GM21390 (cell line): ENCODE measurements around the gene TMEM185B.
"Not testable (repeated sequence)": the region's sequence is repeated elsewhere in the genome, so short reads cannot be mapped to it uniquely, and the experiment has no call there.

ENCODE experiments used
- ATAC-seq: cut with Tn5 transposase; IDR thresholded peaks from one replicate; pipeline ENCODE4 v1.9.1; 2021; ENCODE audit not compliant: unreplicated experiment

TMEM185B gene

GRCh38 chr2:120223034-120223912 is at the start of gene TMEM185B:
Gene TMEM185B, minus strand, starts transcription at chr2:120223400. Its CDS starts 424 bp downstream, at chr2:120222976.
- ATAC-seq = peak; percentile 89

GRCh38 chr2:120271711-120272379 is 48.6 kb upstream of the TMEM185B start:
- ATAC-seq = no peak

DNA sequence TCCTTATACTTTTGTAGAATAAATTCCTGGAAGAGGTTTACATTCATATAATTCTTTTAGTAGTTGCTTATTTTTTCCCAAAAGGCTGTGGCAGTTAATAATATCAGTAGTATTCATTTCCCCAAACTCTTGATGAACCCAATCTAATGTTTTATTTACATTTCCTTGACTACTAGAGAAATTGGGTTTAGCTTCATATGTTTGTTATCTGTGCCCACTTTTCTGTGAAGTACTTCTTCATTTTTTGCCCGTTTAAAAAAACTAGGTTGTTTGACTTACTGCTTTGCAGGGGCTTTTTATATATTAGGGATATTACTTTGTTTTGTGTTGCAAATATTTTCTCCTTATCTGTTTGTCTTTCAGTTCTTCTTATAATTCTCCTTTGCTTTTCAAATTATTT is 46.6 kb upstream of the TMEM185B start:
- no peak for ATAC-seq

DNA sequence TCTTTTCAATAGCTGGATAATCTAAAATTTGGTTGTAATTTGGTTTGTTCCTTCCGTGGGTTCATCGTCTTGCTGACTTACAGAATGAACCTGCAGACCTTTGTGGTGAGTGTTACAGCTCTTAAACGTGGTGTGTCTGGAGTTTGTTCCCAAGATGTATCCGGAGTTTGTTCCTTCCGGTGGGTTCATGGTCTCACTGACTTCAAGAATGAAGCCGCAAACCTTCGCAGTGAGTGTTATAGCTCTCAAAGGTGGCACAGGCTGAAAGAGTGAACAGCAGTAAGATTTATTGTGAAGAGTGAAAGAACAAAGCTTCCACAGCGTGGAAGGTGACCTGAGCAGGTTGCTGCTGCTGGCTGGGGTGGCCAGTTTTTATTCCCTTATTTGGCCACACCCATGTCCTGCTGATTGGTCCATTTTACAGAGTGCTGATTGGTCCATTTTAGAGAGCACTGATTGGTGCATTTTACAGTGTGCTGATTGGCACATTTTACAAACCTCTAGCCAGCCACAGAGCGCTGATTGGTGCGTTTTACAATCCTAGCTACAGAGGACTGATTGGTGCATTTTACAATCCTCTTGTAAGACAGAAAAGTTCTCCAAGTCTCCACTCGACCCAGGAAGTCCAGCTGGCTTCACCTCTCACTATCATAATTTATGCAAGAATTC is 46.0 kb upstream of the TMEM185B start:
- no peak for ATAC-seq

DNA sequence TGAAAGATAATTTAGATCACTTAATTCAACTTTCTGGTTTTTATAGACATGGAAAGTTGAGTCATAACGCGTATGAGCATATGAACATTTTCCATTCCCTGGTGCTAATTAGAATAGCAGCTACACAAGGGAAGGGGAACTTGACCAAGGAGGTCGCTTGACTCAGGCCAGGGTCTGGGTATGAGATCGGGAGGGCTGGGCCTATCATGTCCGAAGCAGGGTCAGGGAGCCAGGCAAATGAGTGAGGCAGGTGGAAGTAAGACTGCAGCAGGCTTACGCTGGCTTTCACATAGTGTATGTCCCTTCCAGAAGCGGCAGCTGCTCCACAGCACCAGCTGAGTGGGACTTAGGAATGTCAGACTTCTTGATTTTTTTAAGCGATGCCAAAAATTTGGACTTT is 44.1 kb upstream of the TMEM185B start:
- no peak for ATAC-seq

- peak; percentile 40 for ATAC-seq
These were observed 41.8 kb upstream of the TMEM185B start for GRCh38 chr2:120265006-120265405.

GRCh38 chr2:120262761-120263428 is 39.7 kb upstream of the TMEM185B start:
- ATAC-seq = no peak

- no peak for ATAC-seq
These were observed 39.0 kb upstream of the TMEM185B start for GRCh38 chr2:120262150-120262549.

DNA sequence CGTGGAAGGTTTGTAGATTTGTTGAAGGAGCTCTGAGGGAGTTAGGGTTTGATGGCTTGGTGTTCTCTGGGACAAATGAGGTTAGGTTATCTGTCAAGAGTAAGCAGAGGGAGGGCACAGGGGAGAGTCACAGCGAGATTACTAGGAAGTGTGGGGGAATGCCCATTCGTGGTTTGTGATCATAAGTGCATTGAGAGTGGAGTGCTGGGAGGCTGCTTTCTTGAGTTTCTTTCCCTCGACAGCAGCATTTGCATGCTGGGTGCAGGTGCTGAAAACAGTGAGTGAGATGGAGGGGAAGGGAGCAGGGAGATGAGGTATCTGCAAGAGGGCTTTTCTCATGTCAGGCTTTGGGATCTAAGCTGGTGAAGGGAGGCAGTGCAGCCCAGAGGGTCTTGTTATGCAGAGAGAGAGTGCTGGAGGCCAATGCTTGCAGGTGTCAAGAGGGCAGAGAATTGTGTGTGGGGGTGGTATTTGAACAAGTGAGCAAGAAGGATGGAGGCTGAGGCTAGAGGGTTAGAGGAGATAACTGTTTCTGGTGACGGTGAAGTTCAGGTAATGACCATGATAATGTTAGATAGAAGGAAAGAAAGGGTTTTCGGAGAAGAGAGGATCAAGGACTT is 38.3 kb upstream of the TMEM185B start:
- ATAC-seq = peak; percentile 72

GRCh38 chr2:120260736-120261135 is 37.5 kb upstream of the TMEM185B start:
- ATAC-seq = no peak

DNA sequence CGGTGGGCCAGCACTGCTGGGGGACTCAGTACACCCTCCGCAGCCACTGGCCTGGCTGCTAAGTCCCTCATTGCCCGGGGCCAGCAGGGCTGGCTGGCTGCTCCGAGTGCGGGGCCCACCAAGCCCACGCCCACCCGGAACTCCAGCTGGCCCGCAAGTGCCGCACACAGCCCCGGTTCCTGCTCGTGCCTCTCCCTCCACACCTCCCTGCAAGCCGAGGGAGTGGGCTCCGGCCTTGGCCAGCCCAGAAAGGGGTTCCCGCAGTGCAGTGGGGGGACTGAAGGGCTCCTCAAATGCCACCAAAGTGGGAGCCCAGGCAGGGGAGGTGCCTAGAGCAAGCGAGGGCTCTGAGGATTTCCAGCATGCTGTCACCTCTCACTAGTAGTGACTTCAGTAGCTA is 36.7 kb upstream of the TMEM185B start:
- not testable (repeated sequence) for ATAC-seq

- no peak for ATAC-seq
These were observed 35.0 kb upstream of the TMEM185B start for GRCh38 chr2:120258196-120258595.

GRCh38 chr2:120257522-120257921 is 34.3 kb upstream of the TMEM185B start:
- no peak for ATAC-seq

GRCh38 chr2:120256651-120257000 is 33.4 kb upstream of the TMEM185B start:
- ATAC-seq = no peak

GRCh38 chr2:120255986-120256650 is 32.9 kb upstream of the TMEM185B start:
- no peak for ATAC-seq

DNA sequence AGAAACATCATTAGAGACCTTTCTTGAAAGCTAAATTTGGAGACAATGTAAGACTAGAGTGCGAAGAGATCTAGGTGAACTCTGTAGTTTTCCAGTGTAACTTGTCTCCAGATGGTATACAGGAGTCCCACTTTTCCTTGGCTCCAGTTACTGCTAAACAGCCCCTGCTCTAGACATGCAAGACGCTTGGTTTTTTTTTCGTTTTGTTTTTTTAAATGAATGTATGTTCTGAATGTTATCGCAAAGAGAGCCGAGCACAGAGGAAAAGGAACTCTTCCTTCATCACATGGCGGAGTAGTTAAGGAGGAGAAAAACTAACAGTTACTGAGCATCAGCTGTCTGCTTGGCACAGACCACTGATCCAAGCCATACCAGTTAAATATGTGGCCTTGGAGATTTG is 31.9 kb upstream of the TMEM185B start:
- no peak for ATAC-seq

GRCh38 chr2:120254178-120254577 is 31.0 kb upstream of the TMEM185B start:
- no peak for ATAC-seq

GRCh38 chr2:120253021-120253882 is 30.1 kb upstream of the TMEM185B start:
- ATAC-seq = peak; percentile 33
